HG02623 (cell line): Measurements from ENCODE around the gene FBXO10.
"Not testable (repeated sequence)": the region's sequence is repeated elsewhere in the genome, so short reads cannot be mapped to it uniquely, and the experiment has no call there.

ENCODE experiments used
- ATAC-seq: cut with Tn5 transposase; IDR thresholded peaks from one replicate; pipeline ENCODE4 v1.9.1; 2021; ENCODE audit warnings: moderate library complexity; ENCODE audit not compliant: unreplicated experiment

FBXO10 gene

GRCh38 chr9:37514415-37514814 lies 61.8 kb downstream of the FBXO10 start:
- not testable (repeated sequence) for ATAC-seq

GRCh38 chr9:37512437-37512836 lies 63.7 kb downstream of the FBXO10 start:
- ATAC-seq, result no peak

- no peak for ATAC-seq
Measured at GRCh38 chr9:37511016-37512010, 64.9 kb downstream of the FBXO10 start.

GRCh38 chr9:37510053-37510452 lies 66.1 kb downstream of the FBXO10 start:
- not testable (repeated sequence) for ATAC-seq

- ATAC-seq, result no peak
Measured at GRCh38 chr9:37509536-37509935, 66.6 kb downstream of the FBXO10 start.

- ATAC-seq, result no peak
Measured at GRCh38 chr9:37508834-37509206, 67.4 kb downstream of the FBXO10 start.

- ATAC-seq, result no peak
Measured at GRCh38 chr9:37508135-37508833, 67.9 kb downstream of the FBXO10 start.

- ATAC-seq, result no peak
Measured at GRCh38 chr9:37507566-37508134, 68.5 kb downstream of the FBXO10 start.

GRCh38 chr9:37504605-37505004 lies 71.6 kb downstream of the FBXO10 start:
- ATAC-seq, result no peak

- ATAC-seq, result no peak
Measured at GRCh38 chr9:37503736-37504135, 72.4 kb downstream of the FBXO10 start.

- ATAC-seq, result no peak
Measured at GRCh38 chr9:37501957-37502596, 74.1 kb downstream of the FBXO10 start.

- ATAC-seq, result no peak
Measured at GRCh38 chr9:37499297-37499696, 76.9 kb downstream of the FBXO10 start.

- no peak for ATAC-seq
Measured at GRCh38 chr9:37498457-37498856, 77.7 kb downstream of the FBXO10 start.

GRCh38 chr9:37497320-37497719 lies 78.9 kb downstream of the FBXO10 start:
- no peak for ATAC-seq

GRCh38 chr9:37496020-37496419 lies 80.2 kb downstream of the FBXO10 start:
- no peak for ATAC-seq

GRCh38 chr9:37495571-37495970 lies 80.6 kb downstream of the FBXO10 start:
- no peak for ATAC-seq

- no peak for ATAC-seq
Measured at GRCh38 chr9:37491939-37492338, 84.2 kb downstream of the FBXO10 start.

- no peak for ATAC-seq
Measured at GRCh38 chr9:37486616-37487548, 89.3 kb downstream of the FBXO10 start.

GRCh38 chr9:37486256-37486615 lies 89.9 kb downstream of the FBXO10 start:
- no peak for ATAC-seq
